VCaP (cell line): ENCODE data around the gene TPP1.

Experiments
- H3K27ac ChIP-seq: fragments of 450-650 bp; 2 replicates; pipeline ENCODE4 v1.5.1; 2017
- CTCF ChIP-seq: fragments of 450-650 bp; conservative IDR thresholded peaks from 2 replicates; pipeline ENCODE4 v1.5.1; 2017; ENCODE audit warnings: mild to moderate bottlenecking, moderate library complexity

TPP1 gene

GRCh38 chr11:6618117-6619003, 862 bp downstream of the TPP1 start:
- no peak for TF ChIP-seq CTCF
- H3K27ac ChIP-seq: peak overlapping the region; percentile 61

- no peak for TF ChIP-seq CTCF
Observed at GRCh38 chr11:6617315-6617781, 1.9 kb downstream of the TPP1 start.

GRCh38 chr11:6616596-6617250, 2.5 kb downstream of the TPP1 start:
- TF ChIP-seq CTCF: no peak
- H3K27ac ChIP-seq: no peak overlapping the region

More at GRCh38 chr11:6617315-6617781, 1.9 kb downstream of the TPP1 start:
- no peak overlapping the region for H3K27ac ChIP-seq

- TF ChIP-seq CTCF: no peak
- H3K27ac ChIP-seq: no peak overlapping the region
Observed at GRCh38 chr11:6615882-6616585, 3.2 kb downstream of the TPP1 start.

GRCh38 chr11:6615046-6615445, 4.2 kb downstream of the TPP1 start:
- no peak overlapping the region for H3K27ac ChIP-seq
- TF ChIP-seq CTCF: no peak

- TF ChIP-seq CTCF: no peak
- H3K27ac ChIP-seq: no peak overlapping the region
Observed at GRCh38 chr11:6614446-6614845, 4.8 kb downstream of the TPP1 start.

GRCh38 chr11:6613496-6613895, 5.7 kb downstream of the TPP1 start:
- H3K27ac ChIP-seq: peak overlapping the region; percentile 96
- no peak for TF ChIP-seq CTCF
